Uterus (tissue), 2 donors: Measurements from ENCODE around the gene CHST8.

Source experiments
- CTCF ChIP-seq, 4 experiments: fragments of 200-600 bp in 2 of 4; fragments of 450-650 bp in 2 of 4; sonication (generic) in 2 of 4; IDR thresholded peaks; one replicate each; pipeline ENCODE4 v1.5.1; 2016 to 2019; ENCODE audit warnings: antibody characterized with exemption in 4 of 4, mild to moderate bottlenecking in 2 of 4, moderate library complexity in 1 of 4
- POLR2A ChIP-seq, 2 donors: fragments of 450-650 bp; IDR thresholded peaks; one replicate each; pipeline ENCODE4 v1.6.1; 2016; ENCODE audit warnings: antibody characterized with exemption in 2 of 2, mild to moderate bottlenecking in 1 of 2, moderate library complexity in 1 of 2

GRCh38 chr19:33713194-33713593 is 91.4 kb downstream of the CHST8 start:
- TF ChIP-seq CTCF (IDR thresholded peaks at IDR 0.05) (no peak), POLR2A (IDR thresholded peaks at IDR 0.05) (no peak)
